HepG2 (cell line): Measurements from ENCODE around the gene B3GALT6. TPM values are rescaled to one million over a fixed set of nuclear protein-coding genes. Genes with fewer than 3 reads are reported as not detected.

Experiments used
- ARNT2 ChIP-seq: sonication (generic); formaldehyde crosslinking; IDR thresholded peaks from 2 replicates; pipeline ENCODE4 v1.8.0; 2022; ENCODE audit warnings: mild to moderate bottlenecking, low read depth, missing genetic modification reagents, moderate library complexity
- FOXP1 ChIP-seq, 2 experiments: fragments of 450-650 bp in 1 of 2; IDR thresholded peaks; 2 replicates each; pipeline ENCODE4 v1.6.1; 2017 to 2018; ENCODE audit warnings: antibody characterized with exemption in 1 of 2
- MIXL1 ChIP-seq: IDR thresholded peaks from 2 replicates; pipeline ENCODE4 v1.6.1; 2016
- MYC ChIP-seq: sonication (generic); formaldehyde crosslinking; IDR thresholded peaks from 2 replicates; pipeline ENCODE4 v1.9.0; 2021; ENCODE audit warnings: missing genetic modification reagents, borderline replicate concordance
- NCOA2 ChIP-seq: sonication (generic); formaldehyde crosslinking; IDR thresholded peaks from 2 replicates; pipeline ENCODE4 v1.8.0; 2022; ENCODE audit warnings: inconsistent platforms
- SMYD3 ChIP-seq: sonication (generic); formaldehyde crosslinking; IDR thresholded peaks from 2 replicates; pipeline ENCODE4 v1.8.1; 2023; ENCODE audit warnings: mild to moderate bottlenecking, missing genetic modification reagents
- SP1 ChIP-seq, 2 experiments: fragments of 450-650 bp in 1 of 2; sonication (generic) in 1 of 2; formaldehyde crosslinking in 1 of 2; IDR thresholded peaks; 2 replicates each; pipeline versions ENCODE4 v1.4.0 to v1.6.1; 2016 to 2020; ENCODE audit warnings: missing genetic modification reagents in 1 of 2
- TAF1 ChIP-seq: sonication (generic); formaldehyde crosslinking; IDR thresholded peaks from 2 replicates; pipeline ENCODE4 v1.4.0; 2020; ENCODE audit warnings: missing genetic modification reagents
- TARDBP ChIP-seq: sonication (generic); formaldehyde crosslinking; IDR thresholded peaks from 2 replicates; pipeline ENCODE4 v1.8.0; 2022; ENCODE audit warnings: mild to moderate bottlenecking, missing genetic modification reagents
- TP53 ChIP-seq: sonication (generic); formaldehyde crosslinking; conservative IDR thresholded peaks from 2 replicates; pipeline ENCODE4 v1.4.0; 2020; ENCODE audit warnings: missing genetic modification reagents
- ZKSCAN8 ChIP-seq: IDR thresholded peaks from 2 replicates; pipeline ENCODE4 v1.6.1; 2016; ENCODE audit warnings: borderline replicate concordance, missing genetic modification reagents, missing compliant biosample characterization
- ZNF547 ChIP-seq: sonication (generic); formaldehyde crosslinking; IDR thresholded peaks from 2 replicates; pipeline ENCODE4 v1.5.1; 2020; ENCODE audit warnings: mild to moderate bottlenecking, missing genetic modification reagents
- polyA plus RNA-seq, 8 experiments: library from polyadenylated mRNA; depleted of rRNA in 3 of 8; stranded (reverse) in 7 of 8; unstranded in 1 of 8; fragments of >200 nt; fragmentation: Illumina TruSeq in 4 of 8; extraction: Trizol in 4 of 8; gene quantifications; 2 replicates each; pipeline versions ENCODE4 v1.2.1 to v1.2.3, GENCODE V29; 2011 to 2016; ENCODE audit warnings: low read depth in 4 of 8, missing spikeins in 1 of 8, mixed read lengths in 1 of 8; ENCODE audit not compliant: insufficient read depth in 1 of 8
- total RNA-seq, 5 experiments: library from RNA; depleted of rRNA; stranded (reverse); fragments of >200 nt; fragmentation: Illumina TruSeq; extraction: Trizol; gene quantifications; 2 replicates each; pipeline ENCODE4 v1.2.3, GENCODE V29; 2016; ENCODE audit warnings: low read depth in 1 of 5
- TF ChIP-seq, protein P1 (sequence below): sonication (generic); formaldehyde crosslinking; IDR thresholded peaks from 2 replicates; pipeline ENCODE4 v1.9.0; 2021; ENCODE audit warnings: missing genetic modification reagents, borderline replicate concordance
- TF ChIP-seq, protein P2 (sequence below): fragments of 450-650 bp; IDR thresholded peaks from 2 replicates; pipeline ENCODE4 v1.6.1; 2017
- TF ChIP-seq, protein P3 (sequence below): sonication (generic); formaldehyde crosslinking; IDR thresholded peaks from 2 replicates; pipeline ENCODE4 v1.4.0; 2020; ENCODE audit warnings: missing genetic modification reagents
- TF ChIP-seq, protein P4 (sequence below): sonication (generic); formaldehyde crosslinking; IDR thresholded peaks from 2 replicates; pipeline ENCODE4 v1.4.0; 2020; ENCODE audit warnings: missing genetic modification reagents, low read depth, mild to moderate bottlenecking, borderline replicate concordance
- TF ChIP-seq, protein P5 (sequence below): IDR thresholded peaks from 2 replicates; pipeline ENCODE4 v1.6.1; 2016; ENCODE audit warnings: low read depth, control low read depth
- TF ChIP-seq, protein P6 (sequence below): sonication (generic); formaldehyde crosslinking; IDR thresholded peaks from 2 replicates; pipeline ENCODE4 v1.5.0; 2020; ENCODE audit warnings: missing genetic modification reagents, mild to moderate bottlenecking, borderline replicate concordance

Gene B3GALT6
- total and polyA plus RNA-seq, 2 of the 13 experiments (the other 11 are each of a cell fraction or from before 2014, with no cell fraction given) = 3.9 to 14.2 TPM

DNA sequence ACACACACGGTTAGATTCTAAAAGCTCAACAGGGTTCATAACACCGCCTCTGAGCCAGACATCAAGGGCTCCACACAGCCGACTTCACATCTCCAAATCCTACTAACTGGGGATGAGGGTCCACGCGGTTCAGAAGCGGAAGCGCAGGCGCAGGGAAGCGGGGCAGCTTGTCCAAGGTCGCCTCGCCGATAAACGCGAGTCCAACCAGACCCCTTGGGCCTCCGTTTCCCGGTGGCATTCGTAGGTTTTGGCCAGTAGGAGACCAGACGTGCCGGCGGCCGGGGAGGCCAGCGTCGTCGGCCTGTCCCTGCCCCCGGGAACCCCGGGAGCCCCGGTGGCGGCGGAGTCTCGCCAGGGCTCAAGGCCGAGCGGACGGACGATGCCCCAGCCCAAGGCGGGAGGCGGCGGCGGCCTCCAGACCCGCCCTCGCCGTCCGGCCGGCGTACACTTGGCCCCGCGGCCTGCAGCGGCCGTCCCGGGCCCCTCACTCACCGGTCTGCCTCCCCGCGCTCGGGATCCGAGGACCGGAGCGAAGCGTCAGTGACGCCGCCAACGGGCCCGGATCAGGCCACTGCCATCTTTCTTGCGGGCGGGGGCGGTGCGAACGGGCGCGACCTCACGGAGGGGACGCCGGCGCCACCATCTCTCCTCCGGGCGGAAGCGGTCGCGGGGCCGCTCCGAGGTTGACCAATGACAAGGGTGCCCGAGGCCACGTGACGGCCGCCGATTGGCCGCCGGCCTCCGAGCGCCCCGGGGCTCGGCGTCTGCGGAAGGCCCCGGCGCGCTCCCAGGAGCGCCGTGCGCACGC, 433 bp upstream of the B3GALT6 start, which contains the start of gene SDF4 (continued):
- TF ChIP-seq, protein P1, sequence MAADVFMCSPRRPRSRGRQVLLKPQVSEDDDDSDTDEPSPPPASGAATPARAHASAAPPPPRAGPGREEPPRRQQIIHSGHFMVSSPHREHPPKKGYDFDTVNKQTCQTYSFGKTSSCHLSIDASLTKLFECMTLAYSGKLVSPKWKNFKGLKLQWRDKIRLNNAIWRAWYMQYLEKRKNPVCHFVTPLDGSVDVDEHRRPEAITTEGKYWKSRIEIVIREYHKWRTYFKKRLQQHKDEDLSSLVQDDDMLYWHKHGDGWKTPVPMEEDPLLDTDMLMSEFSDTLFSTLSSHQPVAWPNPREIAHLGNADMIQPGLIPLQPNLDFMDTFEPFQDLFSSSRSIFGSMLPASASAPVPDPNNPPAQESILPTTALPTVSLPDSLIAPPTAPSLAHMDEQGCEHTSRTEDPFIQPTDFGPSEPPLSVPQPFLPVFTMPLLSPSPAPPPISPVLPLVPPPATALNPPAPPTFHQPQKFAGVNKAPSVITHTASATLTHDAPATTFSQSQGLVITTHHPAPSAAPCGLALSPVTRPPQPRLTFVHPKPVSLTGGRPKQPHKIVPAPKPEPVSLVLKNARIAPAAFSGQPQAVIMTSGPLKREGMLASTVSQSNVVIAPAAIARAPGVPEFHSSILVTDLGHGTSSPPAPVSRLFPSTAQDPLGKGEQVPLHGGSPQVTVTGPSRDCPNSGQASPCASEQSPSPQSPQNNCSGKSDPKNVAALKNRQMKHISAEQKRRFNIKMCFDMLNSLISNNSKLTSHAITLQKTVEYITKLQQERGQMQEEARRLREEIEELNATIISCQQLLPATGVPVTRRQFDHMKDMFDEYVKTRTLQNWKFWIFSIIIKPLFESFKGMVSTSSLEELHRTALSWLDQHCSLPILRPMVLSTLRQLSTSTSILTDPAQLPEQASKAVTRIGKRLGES (CRISPR knock-in tag) = no peak
- TF ChIP-seq TAF1 (CRISPR knock-in tag) (peak; percentile 93), ZNF547 (CRISPR knock-in tag) (peak; percentile 77; the same call in 1 of the 2 replicates), ZKSCAN8 (CRISPR knock-in tag) (peak; percentile 48; the same call in 1 of the 2 replicates), TARDBP (CRISPR knock-in tag) (peak; percentile 44; the same call in 1 of the 2 replicates), TP53 (CRISPR knock-in tag) (no peak), SMYD3 (CRISPR knock-in tag) (no peak), MIXL1 (no peak), NCOA2 (CRISPR knock-in tag) (peak; percentile 47; the same call in 1 of the 2 replicates), SP1 (IDR thresholded peaks at IDR 0.05) (no peak), SP1 (CRISPR knock-in tag; IDR thresholded peaks at IDR 0.05) (peak; percentile 61; the same call in 1 of the 2 replicates), FOXP1 (IDR thresholded peaks at IDR 0.05) (no peak), FOXP1 (CRISPR knock-in tag; IDR thresholded peaks at IDR 0.05) (no peak), ARNT2 (CRISPR knock-in tag) (peak; percentile 82; the same call in 1 of the 2 replicates), MYC (CRISPR knock-in tag) (peak; percentile 69)
- TF ChIP-seq, protein P2, sequence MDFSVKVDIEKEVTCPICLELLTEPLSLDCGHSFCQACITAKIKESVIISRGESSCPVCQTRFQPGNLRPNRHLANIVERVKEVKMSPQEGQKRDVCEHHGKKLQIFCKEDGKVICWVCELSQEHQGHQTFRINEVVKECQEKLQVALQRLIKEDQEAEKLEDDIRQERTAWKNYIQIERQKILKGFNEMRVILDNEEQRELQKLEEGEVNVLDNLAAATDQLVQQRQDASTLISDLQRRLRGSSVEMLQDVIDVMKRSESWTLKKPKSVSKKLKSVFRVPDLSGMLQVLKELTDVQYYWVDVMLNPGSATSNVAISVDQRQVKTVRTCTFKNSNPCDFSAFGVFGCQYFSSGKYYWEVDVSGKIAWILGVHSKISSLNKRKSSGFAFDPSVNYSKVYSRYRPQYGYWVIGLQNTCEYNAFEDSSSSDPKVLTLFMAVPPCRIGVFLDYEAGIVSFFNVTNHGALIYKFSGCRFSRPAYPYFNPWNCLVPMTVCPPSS = no peak
- TF ChIP-seq, protein P3, sequence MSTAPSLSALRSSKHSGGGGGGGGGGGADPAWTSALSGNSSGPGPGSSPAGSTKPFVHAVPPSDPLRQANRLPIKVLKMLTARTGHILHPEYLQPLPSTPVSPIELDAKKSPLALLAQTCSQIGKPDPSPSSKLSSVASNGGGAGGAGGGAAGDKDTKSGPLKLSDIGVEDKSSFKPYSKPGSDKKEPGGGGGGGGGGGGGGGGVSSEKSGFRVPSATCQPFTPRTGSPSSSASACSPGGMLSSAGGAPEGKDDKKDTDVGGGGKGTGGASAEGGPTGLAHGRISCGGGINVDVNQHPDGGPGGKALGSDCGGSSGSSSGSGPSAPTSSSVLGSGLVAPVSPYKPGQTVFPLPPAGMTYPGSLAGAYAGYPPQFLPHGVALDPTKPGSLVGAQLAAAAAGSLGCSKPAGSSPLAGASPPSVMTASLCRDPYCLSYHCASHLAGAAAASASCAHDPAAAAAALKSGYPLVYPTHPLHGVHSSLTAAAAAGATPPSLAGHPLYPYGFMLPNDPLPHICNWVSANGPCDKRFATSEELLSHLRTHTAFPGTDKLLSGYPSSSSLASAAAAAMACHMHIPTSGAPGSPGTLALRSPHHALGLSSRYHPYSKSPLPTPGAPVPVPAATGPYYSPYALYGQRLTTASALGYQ (CRISPR knock-in tag) = peak; percentile 30; the same call in 1 of the 2 replicates
- TF ChIP-seq, protein P4, sequence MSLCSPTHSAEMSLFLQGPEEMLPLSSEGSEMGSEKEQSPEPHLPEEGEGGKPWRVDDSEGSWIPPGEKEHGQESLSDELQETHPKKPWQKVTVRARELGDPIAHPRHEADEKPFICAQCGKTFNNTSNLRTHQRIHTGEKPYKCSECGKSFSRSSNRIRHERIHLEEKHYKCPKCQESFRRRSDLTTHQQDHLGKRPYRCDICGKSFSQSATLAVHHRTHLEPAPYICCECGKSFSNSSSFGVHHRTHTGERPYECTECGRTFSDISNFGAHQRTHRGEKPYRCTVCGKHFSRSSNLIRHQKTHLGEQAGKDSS (CRISPR knock-in tag) = no peak
- TF ChIP-seq, protein P5, sequence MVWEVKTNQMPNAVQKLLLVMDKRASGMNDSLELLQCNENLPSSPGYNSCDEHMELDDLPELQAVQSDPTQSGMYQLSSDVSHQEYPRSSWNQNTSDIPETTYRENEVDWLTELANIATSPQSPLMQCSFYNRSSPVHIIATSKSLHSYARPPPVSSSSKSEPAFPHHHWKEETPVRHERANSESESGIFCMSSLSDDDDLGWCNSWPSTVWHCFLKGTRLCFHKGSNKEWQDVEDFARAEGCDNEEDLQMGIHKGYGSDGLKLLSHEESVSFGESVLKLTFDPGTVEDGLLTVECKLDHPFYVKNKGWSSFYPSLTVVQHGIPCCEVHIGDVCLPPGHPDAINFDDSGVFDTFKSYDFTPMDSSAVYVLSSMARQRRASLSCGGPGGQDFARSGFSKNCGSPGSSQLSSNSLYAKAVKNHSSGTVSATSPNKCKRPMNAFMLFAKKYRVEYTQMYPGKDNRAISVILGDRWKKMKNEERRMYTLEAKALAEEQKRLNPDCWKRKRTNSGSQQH (CRISPR knock-in tag) = no peak
- TF ChIP-seq, protein P6, sequence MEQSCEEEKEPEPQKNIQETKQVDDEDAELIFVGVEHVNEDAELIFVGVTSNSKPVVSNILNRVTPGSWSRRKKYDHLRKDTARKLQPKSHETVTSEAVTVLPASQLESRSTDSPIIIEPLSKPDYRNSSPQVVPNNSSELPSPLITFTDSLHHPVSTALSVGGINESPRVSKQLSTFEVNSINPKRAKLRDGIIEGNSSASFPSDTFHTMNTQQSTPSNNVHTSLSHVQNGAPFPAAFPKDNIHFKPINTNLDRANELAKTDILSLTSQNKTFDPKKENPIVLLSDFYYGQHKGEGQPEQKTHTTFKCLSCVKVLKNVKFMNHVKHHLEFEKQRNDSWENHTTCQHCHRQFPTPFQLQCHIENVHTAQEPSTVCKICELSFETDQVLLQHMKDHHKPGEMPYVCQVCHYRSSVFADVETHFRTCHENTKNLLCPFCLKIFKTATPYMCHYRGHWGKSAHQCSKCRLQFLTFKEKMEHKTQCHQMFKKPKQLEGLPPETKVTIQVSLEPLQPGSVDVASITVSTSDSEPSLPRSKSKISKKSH (CRISPR knock-in tag) = 0 out of 2 replicates have a peak, but pooled peaks have one; percentile 28
